ENCODE measurements around the gene ZNF821. TPM values are rescaled to one million over a fixed set of nuclear protein-coding genes. Genes with fewer than 3 reads are reported as not detected.
"Not testable (repeated sequence)": the region's sequence is repeated elsewhere in the genome, so short reads cannot be mapped to it uniquely, and the experiment has no call there.

ZNF821 gene
- total RNA-seq, 1 donor from 2014 or later, result 40.9 TPM

GRCh38 chr16:71878911-71879310, 5.1 kb downstream of the ZNF821 start:
- peaks cover 7% of the 10 kb centered on the region for H3K36me3 Mint-ChIP-seq (ENCODE audit: unreplicated experiment)
- peaks cover 7% of the 10 kb centered on the region for H3K27me3 Mint-ChIP-seq (ENCODE audit: unreplicated experiment)
- no peak for DNase-seq

DNA sequence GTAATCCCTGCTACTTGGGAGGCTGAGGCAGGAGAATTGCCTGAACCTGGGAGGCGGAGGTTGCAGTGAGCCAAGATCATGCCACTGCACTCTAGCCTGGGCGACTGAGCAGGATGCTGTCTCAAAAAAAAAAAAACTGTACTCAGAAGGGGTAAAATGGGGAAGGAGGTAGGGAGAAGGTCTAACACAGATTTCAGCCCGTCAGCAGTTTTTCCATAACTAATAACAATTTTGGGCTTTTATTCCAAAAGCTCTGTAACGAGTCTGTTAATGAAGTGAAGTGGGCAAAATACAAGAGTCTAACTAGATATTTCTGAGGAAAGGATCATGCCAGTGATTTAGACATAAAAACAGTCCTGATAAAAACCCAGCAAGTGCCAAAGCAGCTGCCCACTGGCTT, 10.8 kb downstream of the ZNF821 start:
- no peaks in the 10 kb centered on the region for H3K9me3 Mint-ChIP-seq (ENCODE audit: unreplicated experiment)
- no peaks in the 10 kb centered on the region for H3K4me1 Mint-ChIP-seq (ENCODE audit: low read depth, unreplicated experiment)
- H3K27ac Mint-ChIP-seq (ENCODE audit: unreplicated experiment), result no peak overlapping the region
- DNase-seq, result no peak
- no peak overlapping the region for H3K4me3 Mint-ChIP-seq (ENCODE audit: unreplicated experiment)
- TF ChIP-seq CTCF (IDR thresholded peaks at IDR 0.05; ENCODE audit: partially characterized antibody, unreplicated experiment), result no peak
- H3K36me3 Mint-ChIP-seq (ENCODE audit: unreplicated experiment), result peaks cover 5% of the 10 kb centered on the region
- no peaks in the 10 kb centered on the region for H3K27me3 Mint-ChIP-seq (ENCODE audit: unreplicated experiment)

More at GRCh38 chr16:71878911-71879310, 5.1 kb downstream of the ZNF821 start:
- Mint-ChIP-seq H3K27ac (ENCODE audit: unreplicated experiment) (no peak overlapping the region), H3K4me3 (ENCODE audit: unreplicated experiment) (no peak overlapping the region), H3K4me1 (ENCODE audit: low read depth, unreplicated experiment) (peaks cover 7% of the 10 kb centered on the region), H3K9me3 (ENCODE audit: unreplicated experiment) (peaks cover 6% of the 10 kb centered on the region)
- TF ChIP-seq CTCF (IDR thresholded peaks at IDR 0.05; ENCODE audit: partially characterized antibody, unreplicated experiment), result no peak

GRCh38 chr16:71870818-71871217, 13.2 kb downstream of the ZNF821 start:
- DNase-seq, result no peak
- no peak for TF ChIP-seq CTCF (IDR thresholded peaks at IDR 0.05; ENCODE audit: partially characterized antibody, unreplicated experiment)
- Mint-ChIP-seq H3K27me3 (ENCODE audit: unreplicated experiment) (no peaks in the 10 kb centered on the region), H3K9me3 (ENCODE audit: unreplicated experiment) (no peaks in the 10 kb centered on the region), H3K4me3 (ENCODE audit: unreplicated experiment) (no peak overlapping the region), H3K4me1 (ENCODE audit: low read depth, unreplicated experiment) (no peaks in the 10 kb centered on the region), H3K36me3 (ENCODE audit: unreplicated experiment) (peaks cover 5% of the 10 kb centered on the region), H3K27ac (ENCODE audit: unreplicated experiment) (no peak overlapping the region)

DNA sequence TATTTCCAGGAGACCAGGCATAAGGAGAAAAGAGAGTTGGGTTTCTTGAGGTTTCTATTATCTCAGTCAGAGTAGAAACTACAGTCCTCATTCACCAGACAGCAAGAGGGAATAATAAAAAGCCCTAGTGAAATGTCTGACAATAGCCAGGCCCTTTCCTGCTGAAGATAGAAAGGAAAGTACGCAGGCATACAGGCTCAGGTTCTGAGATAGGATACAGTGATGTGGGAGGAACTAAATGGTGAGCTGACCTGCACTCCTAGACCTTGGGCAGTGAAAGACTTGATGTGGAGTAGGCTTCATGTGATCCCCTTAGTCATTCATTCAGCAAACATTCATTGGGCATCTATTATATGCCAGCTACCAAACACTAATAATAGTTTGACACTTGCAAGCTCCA, 14.9 kb downstream of the ZNF821 start:
- no peak overlapping the region for H3K4me3 Mint-ChIP-seq (ENCODE audit: unreplicated experiment)
- no peaks in the 10 kb centered on the region for H3K4me1 Mint-ChIP-seq (ENCODE audit: low read depth, unreplicated experiment)
- H3K27ac Mint-ChIP-seq (ENCODE audit: unreplicated experiment), result no peak overlapping the region
- TF ChIP-seq CTCF (IDR thresholded peaks at IDR 0.05; ENCODE audit: partially characterized antibody, unreplicated experiment), result no peak
- no peaks in the 10 kb centered on the region for H3K27me3 Mint-ChIP-seq (ENCODE audit: unreplicated experiment)
- DNase-seq, result no peak
- H3K36me3 Mint-ChIP-seq (ENCODE audit: unreplicated experiment), result peaks cover 10% of the 10 kb centered on the region
- H3K9me3 Mint-ChIP-seq (ENCODE audit: unreplicated experiment), result no peaks in the 10 kb centered on the region

- peaks cover 10% of the 10 kb centered on the region for H3K36me3 Mint-ChIP-seq (ENCODE audit: unreplicated experiment)
- H3K4me1 Mint-ChIP-seq (ENCODE audit: low read depth, unreplicated experiment), result no peaks in the 10 kb centered on the region
- H3K4me3 Mint-ChIP-seq (ENCODE audit: unreplicated experiment), result no peak overlapping the region
- H3K9me3 Mint-ChIP-seq (ENCODE audit: unreplicated experiment), result no peaks in the 10 kb centered on the region
- no peak for TF ChIP-seq CTCF (IDR thresholded peaks at IDR 0.05; ENCODE audit: partially characterized antibody, unreplicated experiment)
- no peaks in the 10 kb centered on the region for H3K27me3 Mint-ChIP-seq (ENCODE audit: unreplicated experiment)
- no peak overlapping the region for H3K27ac Mint-ChIP-seq (ENCODE audit: unreplicated experiment)
- DNase-seq, result no peak
Observed at GRCh38 chr16:71867939-71868338, 16.0 kb downstream of the ZNF821 start.

- not testable (repeated sequence) for H3K27me3 Mint-ChIP-seq (ENCODE audit: unreplicated experiment); H3K4me3 Mint-ChIP-seq (ENCODE audit: unreplicated experiment); H3K9me3 Mint-ChIP-seq (ENCODE audit: unreplicated experiment); H3K27ac Mint-ChIP-seq (ENCODE audit: unreplicated experiment); DNase-seq; H3K36me3 Mint-ChIP-seq (ENCODE audit: unreplicated experiment); H3K4me1 Mint-ChIP-seq (ENCODE audit: low read depth, unreplicated experiment)
Observed at GRCh38 chr16:71867175-71867574, 16.8 kb downstream of the ZNF821 start.
